Lower leg skin (tissue), 4 donors: ENCODE results near the gene MT1H. TPM values are rescaled to one million over a fixed set of nuclear protein-coding genes. Genes with fewer than 3 reads are reported as not detected.
"Not testable (repeated sequence)": the region's sequence is repeated elsewhere in the genome, so short reads cannot be mapped to it uniquely, and the experiment has no call there.

Source experiments
- DNase-seq, 2 donors: peaks; one replicate each; pipeline ENCODE4 v3.0.0-alpha.2; 2019; ENCODE audit warnings: low spot score in 2 of 2
- H3K4me3 ChIP-seq: fragments of 200-600 bp; sonication (generic); 2 replicates; pipeline ENCODE4 v1.5.1; 2017; ENCODE audit warnings: mild to moderate bottlenecking, low read depth; ENCODE audit not compliant: poor library complexity, severe bottlenecking
- CTCF ChIP-seq, 3 donors: fragments of 450-650 bp; IDR thresholded peaks; one replicate each; pipeline ENCODE4 v1.5.1; 2016; ENCODE audit warnings: antibody characterized with exemption in 3 of 3, mild to moderate bottlenecking in 3 of 3, moderate library complexity in 2 of 3
- POLR2A ChIP-seq, 2 donors: fragments of 450-650 bp; IDR thresholded peaks; one replicate each; pipeline ENCODE4 v1.6.1; 2016 to 2017; ENCODE audit warnings: antibody characterized with exemption in 2 of 2, mild to moderate bottlenecking in 1 of 2, moderate library complexity in 1 of 2
- WGBS, 2 donors: methylation state at CpG; one replicate each; pipeline ENCODE4 v1.1.5; 2018; 5-methylcytosine and 5-hydroxymethylcytosine counted together
- intact Hi-C: fragments of 100-400 bp; cut with DNase I; formaldehyde crosslinking; loops from one replicate; pipeline ENCODE4 v1.15.0; 2023; ENCODE audit warnings: low total_unique reads
- total RNA-seq, 4 donors: library from RNA; depleted of rRNA; stranded (reverse); fragments of >200 nt; gene quantifications; one replicate each; pipeline ENCODE4 v1.1.0, GENCODE V29; 2016

Gene MT1H
- total RNA-seq, 4 donors from 2014 or later, result 1.2 to 3.9 TPM; not detected in 2

- no peak for DNase-seq
- intact Hi-C loops, result no loop called here
- TF ChIP-seq POLR2A (IDR thresholded peaks at IDR 0.05) (no peak), CTCF (IDR thresholded peaks at IDR 0.05) (no peak)
- no peak overlapping the region for H3K4me3 ChIP-seq
- WGBS, 2 donors, result 79 to 84% methylated on average over 7 of the region's 7 CpGs
These were observed 16.4 kb upstream of the MT1H start for GRCh38 chr16:56653218-56653617.

- peak; percentile 87 to 97 for DNase-seq
- TF ChIP-seq CTCF (IDR thresholded peaks at IDR 0.05) (no peak), POLR2A (IDR thresholded peaks at IDR 0.05) (no peak)
- intact Hi-C loops, result no loop called here
- WGBS, 2 donors, result 2 to 3% methylated on average over 18 to 45 of the region's 46 CpGs
- H3K4me3 ChIP-seq, result peak within 1 kb of the TSS; percentile 13
These were observed 11.9 kb upstream of the MT1H start, which contains the start of gene MT1F for GRCh38 chr16:56657555-56658326. Gene MT1F (plus strand): TSS chr16:56657959. CDS start chr16:56658059, 100 bp downstream.

- TF ChIP-seq POLR2A (IDR thresholded peaks at IDR 0.05) (no peak), CTCF (IDR thresholded peaks at IDR 0.05) (no peak)
- 40 to 43% methylated on average over 10 of the region's 10 CpGs for WGBS, 2 donors
- intact Hi-C loops, result no loop called here
- no peak for DNase-seq
- H3K4me3 ChIP-seq, result no peak overlapping the region
These were observed 11.2 kb upstream of the MT1H start for GRCh38 chr16:56658327-56658875.

- intact Hi-C loops, result no loop called here
- 22 to 27% methylated on average over 41 of the region's 48 CpGs for WGBS, 2 donors
- no peak for DNase-seq
- TF ChIP-seq CTCF (IDR thresholded peaks at IDR 0.05) (no peak), POLR2A (IDR thresholded peaks at IDR 0.05) (no peak)
- H3K4me3 ChIP-seq, result no peak overlapping the region
These were observed 7.0 kb upstream of the MT1H start for GRCh38 chr16:56662357-56663354.

- TF ChIP-seq POLR2A (IDR thresholded peaks at IDR 0.05) (no peak), CTCF (IDR thresholded peaks at IDR 0.05) (no peak)
- WGBS, 2 donors, result 93 to 100% methylated on average over 1 of the region's 1 CpG
- no peak overlapping the region for H3K4me3 ChIP-seq
- intact Hi-C loops, result no loop called here
- no peak for DNase-seq
These were observed 5.1 kb upstream of the MT1H start for GRCh38 chr16:56664506-56664905.

GRCh38 chr16:56665286-56666261 is 4.0 kb upstream of the MT1H start:
- WGBS, 2 donors, result 63 to 69% methylated on average over 8 of the region's 8 CpGs
- intact Hi-C loops, DNase-seq, H3K4me3 ChIP-seq: not testable (repeated sequence)
